ENCODE data around the gene LGALS9.

GRCh38 chr17:27618417-27618816 lies 12.6 kb upstream of the LGALS9 start:
- TF ChIP-seq CTCF (IDR thresholded peaks at IDR 0.05) (no peak), POLR2A (IDR thresholded peaks at IDR 0.05) (no peak)
